SU-DHL-6 (cell line): ENCODE measurements around the gene CRB2.

ENCODE experiments used
- H2AFZ ChIP-seq: fragments of 200-600 bp; sonication (generic); 2 replicates; pipeline ENCODE4 v1.6.1; 2014; ENCODE audit warnings: low read depth, mild to moderate bottlenecking, moderate library complexity, mixed read lengths, antibody characterized with exemption, low read length; ENCODE audit not compliant: severe bottlenecking
- H3F3A ChIP-seq: fragments of 200-600 bp; shearing (Covaris generic); 2 replicates; pipeline ENCODE4 v1.6.0; 2016; ENCODE audit warnings: antibody characterized with exemption, mild to moderate bottlenecking; ENCODE audit not compliant: insufficient read depth
- H3K27ac ChIP-seq: fragments of 200-600 bp; sonication (generic); 2 replicates; pipeline ENCODE4 v1.5.1; 2016; ENCODE audit warnings: low read depth, mild to moderate bottlenecking, low read length, moderate library complexity, mixed read lengths
- H3K27me3 ChIP-seq: fragments of 200-600 bp; sonication (generic), shearing (Covaris generic); 2 replicates; pipeline ENCODE4 v1.6.0; 2014; ENCODE audit warnings: mild to moderate bottlenecking, low read length
- H3K36me3 ChIP-seq: fragments of 200-600 bp; sonication (generic); 2 replicates; pipeline ENCODE4 v1.6.1; 2014; ENCODE audit warnings: mild to moderate bottlenecking, low read length, mixed read lengths
- H3K4me2 ChIP-seq: fragments of 300-600, 200-600 bp; shearing (Covaris generic), sonication (generic); 2 replicates; pipeline ENCODE4 v1.6.0; 2014; ENCODE audit warnings: low read length, low read depth, mild to moderate bottlenecking; ENCODE audit not compliant: poor library complexity, severe bottlenecking
- H3K4me3 ChIP-seq: fragments of 200-600 bp; sonication (generic); 2 replicates; pipeline ENCODE4 v1.5.1; 2014; ENCODE audit warnings: antibody characterized with exemption, low read length, mild to moderate bottlenecking, mixed read lengths; ENCODE audit not compliant: insufficient read depth, poor library complexity, severe bottlenecking
- H3K79me2 ChIP-seq: fragments of 200-600 bp; sonication (generic); 2 replicates; pipeline ENCODE4 v1.6.1; 2014; ENCODE audit warnings: mild to moderate bottlenecking, low read length, moderate library complexity; ENCODE audit not compliant: insufficient read depth
- H3K9ac ChIP-seq: fragments of 200-600 bp; sonication (generic); 2 replicates; pipeline ENCODE4 v1.7.0; 2014; ENCODE audit warnings: mild to moderate bottlenecking, low read length
- H3K9me2 ChIP-seq: fragments of 200-600 bp; sonication (generic); replicated peaks from 2 replicates; pipeline ENCODE4 v1.6.1; 2014; ENCODE audit warnings: low read length; ENCODE audit not compliant: insufficient read depth
- H3K9me3 ChIP-seq: fragments of 200-600 bp; sonication (generic); 2 replicates; pipeline ENCODE4 v1.6.1; 2014; ENCODE audit warnings: low read length, mixed read lengths; ENCODE audit not compliant: insufficient read depth
- H4K20me1 ChIP-seq: fragments of 200-600 bp; sonication (generic); 2 replicates; pipeline ENCODE4 v1.6.1; 2014; ENCODE audit warnings: low read depth, mild to moderate bottlenecking, antibody characterized with exemption, low read length, moderate library complexity, mixed read lengths
- EZH2phosphoT487 ChIP-seq: fragments of 200-600 bp; sonication (generic), shearing (Covaris generic); conservative IDR thresholded peaks from 2 replicates; pipeline ENCODE4 v1.6.1; 2018; ENCODE audit warnings: mild to moderate bottlenecking, antibody characterized with exemption, low read length, moderate library complexity, mixed read lengths
- TF ChIP-seq, protein P1 (sequence below): fragments of 200-600 bp; sonication (generic); IDR thresholded peaks from one replicate; pipeline ENCODE4 v1.5.1; 2017; ENCODE audit warnings: antibody characterized with exemption, mild to moderate bottlenecking, low read length, moderate library complexity; ENCODE audit not compliant: insufficient read depth, poor library complexity, severe bottlenecking

CRB2 gene

GRCh38 chr9:123342247-123342646 is 13.8 kb upstream of the CRB2 start:
- Histone ChIP-seq H3K9ac (peak overlapping the region; percentile 66), H3K9me3 (no peaks in the 10 kb centered on the region), H2AFZ (peak overlapping the region; percentile 42), H3F3A (peaks cover 90% of the 10 kb centered on the region), H3K4me3 (no peak overlapping the region), H3K27me3 (no peaks in the 10 kb centered on the region), H3K9me2 (no peaks in the 10 kb centered on the region), H3K27ac (peak overlapping the region; percentile 94), H4K20me1 (no peaks in the 10 kb centered on the region), H3K4me2 (peak overlapping the region; percentile 57), H3K36me3 (no peaks in the 10 kb centered on the region), H3K79me2 (no peaks in the 10 kb centered on the region)
- TF ChIP-seq, protein P1, sequence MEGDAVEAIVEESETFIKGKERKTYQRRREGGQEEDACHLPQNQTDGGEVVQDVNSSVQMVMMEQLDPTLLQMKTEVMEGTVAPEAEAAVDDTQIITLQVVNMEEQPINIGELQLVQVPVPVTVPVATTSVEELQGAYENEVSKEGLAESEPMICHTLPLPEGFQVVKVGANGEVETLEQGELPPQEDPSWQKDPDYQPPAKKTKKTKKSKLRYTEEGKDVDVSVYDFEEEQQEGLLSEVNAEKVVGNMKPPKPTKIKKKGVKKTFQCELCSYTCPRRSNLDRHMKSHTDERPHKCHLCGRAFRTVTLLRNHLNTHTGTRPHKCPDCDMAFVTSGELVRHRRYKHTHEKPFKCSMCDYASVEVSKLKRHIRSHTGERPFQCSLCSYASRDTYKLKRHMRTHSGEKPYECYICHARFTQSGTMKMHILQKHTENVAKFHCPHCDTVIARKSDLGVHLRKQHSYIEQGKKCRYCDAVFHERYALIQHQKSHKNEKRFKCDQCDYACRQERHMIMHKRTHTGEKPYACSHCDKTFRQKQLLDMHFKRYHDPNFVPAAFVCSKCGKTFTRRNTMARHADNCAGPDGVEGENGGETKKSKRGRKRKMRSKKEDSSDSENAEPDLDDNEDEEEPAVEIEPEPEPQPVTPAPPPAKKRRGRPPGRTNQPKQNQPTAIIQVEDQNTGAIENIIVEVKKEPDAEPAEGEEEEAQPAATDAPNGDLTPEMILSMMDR = no peak
- TF ChIP-seq EZH2phosphoT487 = no peak

GRCh38 chr9:123343443-123344191 is 12.4 kb upstream of the CRB2 start:
- no peaks in the 10 kb centered on the region for H3K9me2 ChIP-seq
- no peaks in the 10 kb centered on the region for H3K79me2 ChIP-seq
- no peaks in the 10 kb centered on the region for H3K9me3 ChIP-seq
- H4K20me1 ChIP-seq = no peaks in the 10 kb centered on the region
- H3F3A ChIP-seq = peaks cover 89% of the 10 kb centered on the region
- peak overlapping the region; percentile 57 for H3K4me2 ChIP-seq
- H3K36me3 ChIP-seq = no peaks in the 10 kb centered on the region
- no peak overlapping the region for H2AFZ ChIP-seq
- H3K27ac ChIP-seq = peak overlapping the region; percentile 94
- peak overlapping the region; percentile 66 for H3K9ac ChIP-seq
- no peaks in the 10 kb centered on the region for H3K27me3 ChIP-seq
- TF ChIP-seq EZH2phosphoT487 = no peak
- TF ChIP-seq, protein P1 = no peak
- H3K4me3 ChIP-seq = peak overlapping the region; percentile 6

DNA sequence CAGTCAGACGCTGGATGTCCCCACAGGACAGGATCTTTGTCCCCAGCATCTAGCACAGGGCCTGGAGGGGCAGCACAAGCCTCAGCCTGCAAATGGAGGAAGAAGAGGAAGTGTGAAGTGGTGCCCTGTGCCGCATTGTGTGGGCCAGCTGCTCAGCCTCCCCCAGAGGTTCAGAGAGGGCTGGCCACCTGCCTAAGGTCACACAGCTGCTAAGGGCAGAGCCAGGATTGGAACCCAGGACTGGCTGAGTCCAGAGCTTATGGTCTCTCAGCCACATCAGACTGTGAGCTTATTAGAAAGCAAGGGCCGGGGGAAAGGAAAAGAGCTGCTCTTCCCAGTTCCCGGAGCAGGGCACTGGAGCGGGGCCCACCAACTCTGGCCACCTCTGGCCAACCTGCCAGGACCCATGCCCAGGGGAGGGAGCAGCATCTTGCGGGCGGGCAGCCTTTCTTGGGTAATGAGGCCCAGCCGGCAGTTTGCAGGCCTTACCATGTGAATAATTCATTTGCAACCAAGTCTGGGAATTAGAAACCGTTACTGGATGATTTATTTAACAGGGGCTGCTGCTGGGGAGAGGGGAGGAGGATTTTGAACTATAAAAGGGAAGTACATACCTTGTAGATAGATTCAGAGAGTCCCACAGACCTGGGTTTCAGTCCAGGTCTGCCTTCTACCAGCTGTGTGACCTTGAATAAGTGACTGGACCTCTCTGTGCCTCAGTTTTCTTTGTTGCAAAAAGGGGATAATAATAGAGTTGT is 11.6 kb upstream of the CRB2 start:
- H3K9me3 ChIP-seq = no peaks in the 10 kb centered on the region
- peaks cover 86% of the 10 kb centered on the region for H3F3A ChIP-seq
- no peaks in the 10 kb centered on the region for H3K36me3 ChIP-seq
- no peak overlapping the region for H3K4me3 ChIP-seq
- H3K27ac ChIP-seq = peak overlapping the region; percentile 94
- no peak overlapping the region for H2AFZ ChIP-seq
- H3K9me2 ChIP-seq = no peaks in the 10 kb centered on the region
- no peaks in the 10 kb centered on the region for H3K79me2 ChIP-seq
- TF ChIP-seq EZH2phosphoT487 = no peak
- TF ChIP-seq, protein P1 = no peak
- no peaks in the 10 kb centered on the region for H3K27me3 ChIP-seq
- H3K9ac ChIP-seq = peak overlapping the region; percentile 66
- H4K20me1 ChIP-seq = no peaks in the 10 kb centered on the region
- peak overlapping the region; percentile 57 for H3K4me2 ChIP-seq
